Activated CD8-positive, alpha-beta memory T cell treated with anti-CD3 and anti-CD28 coated beads for 24 hours (primary cell): ENCODE data around the gene ACTR2.
"Not testable (repeated sequence)": the region's sequence is repeated elsewhere in the genome, so short reads cannot be mapped to it uniquely, and the experiment has no call there.

Experiments
- DNase-seq: peaks from one replicate; pipeline ENCODE4 v3.0.0-alpha.2; 2020

ACTR2 gene

GRCh38 chr2:65227456-65228262 is at the start of gene ACTR2:
Gene ACTR2, plus strand, starts transcription at chr2:65227831. Its CDS starts 79 bp downstream, at chr2:65227910.
- peak; percentile 96 for DNase-seq

GRCh38 chr2:65182570-65182969 is 45.1 kb upstream of the ACTR2 start:
- no peak for DNase-seq

GRCh38 chr2:65183406-65183805 is 44.2 kb upstream of the ACTR2 start:
- not testable (repeated sequence) for DNase-seq

- DNase-seq, result no peak
These were observed 42.6 kb upstream of the ACTR2 start for GRCh38 chr2:65185012-65185411.

GRCh38 chr2:65186093-65186868 is 41.4 kb upstream of the ACTR2 start:
- DNase-seq, result no peak

- peak; percentile 83 for DNase-seq
These were observed 40.5 kb upstream of the ACTR2 start for GRCh38 chr2:65186872-65187851.

- no peak for DNase-seq
These were observed 34.2 kb upstream of the ACTR2 start for GRCh38 chr2:65193446-65193845.

- DNase-seq, result no peak
These were observed 28.9 kb upstream of the ACTR2 start for GRCh38 chr2:65198737-65199136.

- DNase-seq, result no peak
These were observed 28.5 kb upstream of the ACTR2 start for GRCh38 chr2:65199166-65199565.

GRCh38 chr2:65199891-65200290 is 27.7 kb upstream of the ACTR2 start:
- no peak for DNase-seq

- DNase-seq, result no peak
These were observed 23.0 kb upstream of the ACTR2 start for GRCh38 chr2:65204461-65205210.

GRCh38 chr2:65212115-65212514 is 15.5 kb upstream of the ACTR2 start:
- DNase-seq, result no peak

- no peak for DNase-seq
These were observed 15.0 kb upstream of the ACTR2 start for GRCh38 chr2:65212619-65213018.

- no peak for DNase-seq
These were observed 14.6 kb upstream of the ACTR2 start for GRCh38 chr2:65213035-65213434.

- no peak for DNase-seq
These were observed 13.3 kb upstream of the ACTR2 start for GRCh38 chr2:65214361-65214760.

- no peak for DNase-seq
These were observed 12.8 kb upstream of the ACTR2 start for GRCh38 chr2:65214843-65215242.

GRCh38 chr2:65215946-65216345 is 11.7 kb upstream of the ACTR2 start:
- no peak for DNase-seq

- DNase-seq, result no peak
These were observed 7.0 kb upstream of the ACTR2 start for GRCh38 chr2:65220432-65221131.

- not testable (repeated sequence) for DNase-seq
These were observed 6.4 kb upstream of the ACTR2 start for GRCh38 chr2:65221275-65221674.

GRCh38 chr2:65227020-65227455 is 593 bp upstream of the ACTR2 start:
- no peak for DNase-seq

GRCh38 chr2:65228263-65228750 is 676 bp downstream of the ACTR2 start:
- no peak for DNase-seq
